DND-41 (cell line): ENCODE results near the gene DGKI.

Experiments
- CTCF ChIP-seq: IDR thresholded peaks from 2 replicates; pipeline ENCODE4 v1.5.1; 2012; ENCODE audit warnings: borderline replicate concordance, low read length, moderate library complexity, mild to moderate bottlenecking; ENCODE audit not compliant: poor library complexity, severe bottlenecking; ENCODE audit errors: extremely low read depth
- EZH2 ChIP-seq: IDR thresholded peaks from 3 replicates; pipeline ENCODE4 v1.6.1; 2012; ENCODE audit warnings: borderline replicate concordance, low read depth, mild to moderate bottlenecking, moderate library complexity, low read length, inconsistent platforms; ENCODE audit not compliant: severe bottlenecking

- no peak for TF ChIP-seq CTCF
- no peak for TF ChIP-seq EZH2
Observed at GRCh38 chr7:137388916-137389315, 457.9 kb downstream of the DGKI start.
